GM12864 (cell line): ENCODE results near the gene DYRK1A.

Source experiments
- DNase-seq: peaks from one replicate; pipeline ENCODE4 v3.0.0-alpha.2; 2011; ENCODE audit warnings: low read depth
- H3K4me3 ChIP-seq: 2 replicates; pipeline ENCODE4 v1.5.1; 2011; ENCODE audit warnings: mild to moderate bottlenecking, low read depth, low read length, control low read depth
- TF ChIP-seq, protein P1 (sequence below): IDR thresholded peaks from 2 replicates; pipeline ENCODE4 v1.5.1; 2011; ENCODE audit warnings: low read depth, mild to moderate bottlenecking, moderate library complexity, low read length, control low read depth, inconsistent platforms; ENCODE audit errors: missing control alignments

Gene DYRK1A

DNA sequence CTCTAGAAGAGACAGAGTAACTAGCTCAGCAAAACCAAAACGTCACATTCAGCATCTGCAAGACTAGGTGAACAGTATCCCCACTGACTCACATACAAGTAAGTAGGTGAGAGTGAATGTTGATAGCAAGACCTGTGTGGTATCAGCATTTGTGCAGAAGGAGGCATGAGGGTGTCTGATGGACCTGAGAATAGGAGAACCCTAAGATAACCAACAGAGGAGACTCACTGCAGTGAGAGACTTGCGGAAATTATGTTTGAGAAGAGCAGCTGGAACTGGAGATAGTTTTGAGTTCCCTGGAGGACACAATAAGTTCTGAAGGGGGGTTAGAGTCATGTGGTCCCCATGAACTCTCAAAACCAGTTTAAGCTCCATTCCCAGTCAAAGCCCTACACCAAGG, 59.1 kb downstream of the DYRK1A start:
- TF ChIP-seq, protein P1, sequence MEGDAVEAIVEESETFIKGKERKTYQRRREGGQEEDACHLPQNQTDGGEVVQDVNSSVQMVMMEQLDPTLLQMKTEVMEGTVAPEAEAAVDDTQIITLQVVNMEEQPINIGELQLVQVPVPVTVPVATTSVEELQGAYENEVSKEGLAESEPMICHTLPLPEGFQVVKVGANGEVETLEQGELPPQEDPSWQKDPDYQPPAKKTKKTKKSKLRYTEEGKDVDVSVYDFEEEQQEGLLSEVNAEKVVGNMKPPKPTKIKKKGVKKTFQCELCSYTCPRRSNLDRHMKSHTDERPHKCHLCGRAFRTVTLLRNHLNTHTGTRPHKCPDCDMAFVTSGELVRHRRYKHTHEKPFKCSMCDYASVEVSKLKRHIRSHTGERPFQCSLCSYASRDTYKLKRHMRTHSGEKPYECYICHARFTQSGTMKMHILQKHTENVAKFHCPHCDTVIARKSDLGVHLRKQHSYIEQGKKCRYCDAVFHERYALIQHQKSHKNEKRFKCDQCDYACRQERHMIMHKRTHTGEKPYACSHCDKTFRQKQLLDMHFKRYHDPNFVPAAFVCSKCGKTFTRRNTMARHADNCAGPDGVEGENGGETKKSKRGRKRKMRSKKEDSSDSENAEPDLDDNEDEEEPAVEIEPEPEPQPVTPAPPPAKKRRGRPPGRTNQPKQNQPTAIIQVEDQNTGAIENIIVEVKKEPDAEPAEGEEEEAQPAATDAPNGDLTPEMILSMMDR: no peak
- DNase-seq: no peak
- H3K4me3 ChIP-seq: no peak overlapping the region

GRCh38 chr21:37427221-37427620, 60.6 kb downstream of the DYRK1A start:
- no peak overlapping the region for H3K4me3 ChIP-seq
- DNase-seq: no peak
- TF ChIP-seq, protein P1: no peak

- H3K4me3 ChIP-seq: no peak overlapping the region
- DNase-seq: no peak
- TF ChIP-seq, protein P1: no peak
Measured at GRCh38 chr21:37429356-37429755, 62.8 kb downstream of the DYRK1A start.

DNA sequence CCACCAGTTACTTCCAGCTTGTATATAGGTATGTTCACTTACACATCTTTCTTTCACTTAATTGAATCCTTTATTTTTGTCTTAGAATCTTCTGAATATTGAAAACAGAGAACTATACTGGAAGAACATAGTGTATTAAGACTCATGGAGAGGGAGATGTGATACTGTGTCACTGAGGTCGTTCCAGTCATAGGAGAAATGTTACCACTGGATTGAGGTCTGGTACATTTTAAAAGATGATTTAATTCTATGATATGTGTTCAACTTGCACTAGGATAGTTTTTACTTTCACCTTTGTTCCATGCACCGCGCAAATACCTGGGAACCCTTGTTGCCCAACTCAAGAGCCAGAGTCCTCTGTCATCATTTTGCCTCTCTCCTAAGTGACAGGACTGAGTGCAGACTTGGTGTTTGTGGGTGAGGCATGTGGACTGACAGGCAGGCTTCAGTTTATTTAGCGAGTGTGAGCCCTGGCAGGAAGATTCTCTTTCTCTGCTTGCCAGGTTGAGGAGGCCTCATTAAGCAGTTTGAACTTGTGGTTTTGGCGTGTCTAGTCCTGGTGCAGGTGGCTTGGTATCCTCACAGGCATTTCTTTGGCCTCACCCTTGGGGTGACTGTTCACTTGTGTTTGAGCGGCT, 63.7 kb downstream of the DYRK1A start:
- TF ChIP-seq, protein P1: no peak
- H3K4me3 ChIP-seq: no peak overlapping the region
- no peak for DNase-seq

GRCh38 chr21:37431243-37431642, 64.7 kb downstream of the DYRK1A start:
- DNase-seq: no peak
- TF ChIP-seq, protein P1: no peak
- H3K4me3 ChIP-seq: no peak overlapping the region

DNA sequence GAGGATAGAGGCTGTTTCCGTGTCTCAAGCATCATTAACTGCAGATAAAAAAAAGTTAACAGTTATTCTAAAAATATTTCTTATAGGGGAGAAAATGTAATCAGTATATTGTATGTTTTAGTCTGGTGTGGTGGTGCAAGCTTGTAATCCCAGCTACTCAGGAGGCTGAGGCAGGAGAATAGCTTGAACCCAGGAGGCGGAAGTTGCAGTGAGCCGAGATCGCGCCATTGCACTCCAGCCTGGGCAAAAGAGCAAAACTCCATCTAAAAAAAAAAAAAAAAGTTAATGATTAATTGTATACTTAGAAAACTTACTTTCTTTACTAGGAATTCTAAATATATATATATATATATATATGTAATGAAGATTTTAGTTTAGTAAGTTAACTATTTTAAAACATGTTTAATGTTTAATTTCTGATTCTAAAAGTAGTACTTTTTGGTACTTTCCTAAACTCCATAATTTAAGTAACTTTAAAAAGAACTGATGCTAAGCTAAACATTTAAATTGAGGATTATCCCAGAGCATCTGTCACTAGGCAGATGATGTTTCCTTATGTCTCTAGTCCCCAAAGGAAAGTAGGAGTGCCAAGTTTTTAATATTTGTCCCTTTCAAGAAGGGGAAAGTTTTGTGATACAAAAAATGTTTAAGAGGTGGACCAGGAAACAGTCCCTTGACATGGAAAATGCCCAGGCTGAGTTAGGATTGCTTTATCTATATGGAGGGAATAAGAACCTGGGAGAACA, 66.3 kb downstream of the DYRK1A start:
- DNase-seq: no peak
- no peak overlapping the region for H3K4me3 ChIP-seq
- TF ChIP-seq, protein P1: no peak

DNA sequence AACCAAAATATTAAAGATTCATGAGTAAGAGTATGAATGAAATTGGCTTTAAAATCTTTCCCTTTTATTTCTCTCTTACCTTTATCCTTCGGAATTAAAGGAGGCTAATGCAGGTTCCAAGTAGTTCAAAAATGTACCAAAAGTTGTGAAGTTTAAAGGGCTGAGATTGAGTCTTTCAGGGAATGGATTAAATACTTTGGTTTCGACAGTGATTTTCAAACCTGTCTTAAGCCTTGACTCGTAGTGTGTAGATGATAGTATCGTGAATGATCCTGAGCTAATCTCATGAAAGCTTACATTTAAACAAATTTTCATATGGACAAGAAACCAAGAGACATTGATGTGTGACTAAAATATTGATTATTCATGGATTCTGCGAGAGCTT, 66.9 kb downstream of the DYRK1A start:
- no peak for DNase-seq
- TF ChIP-seq, protein P1: no peak

More for the DNA sequence above, 66.9 kb downstream of the DYRK1A start:
- no peak overlapping the region for H3K4me3 ChIP-seq
